ENCODE results near the gene TSBP1. TPM values are rescaled to one million over a fixed set of nuclear protein-coding genes. Genes with fewer than 3 reads are reported as not detected.

TSBP1 gene
- total and polyA plus RNA-seq, 9 of the 15 experiments (the other 6 are each of a cell fraction or from before 2014, with no cell fraction given), result not detected

DNA sequence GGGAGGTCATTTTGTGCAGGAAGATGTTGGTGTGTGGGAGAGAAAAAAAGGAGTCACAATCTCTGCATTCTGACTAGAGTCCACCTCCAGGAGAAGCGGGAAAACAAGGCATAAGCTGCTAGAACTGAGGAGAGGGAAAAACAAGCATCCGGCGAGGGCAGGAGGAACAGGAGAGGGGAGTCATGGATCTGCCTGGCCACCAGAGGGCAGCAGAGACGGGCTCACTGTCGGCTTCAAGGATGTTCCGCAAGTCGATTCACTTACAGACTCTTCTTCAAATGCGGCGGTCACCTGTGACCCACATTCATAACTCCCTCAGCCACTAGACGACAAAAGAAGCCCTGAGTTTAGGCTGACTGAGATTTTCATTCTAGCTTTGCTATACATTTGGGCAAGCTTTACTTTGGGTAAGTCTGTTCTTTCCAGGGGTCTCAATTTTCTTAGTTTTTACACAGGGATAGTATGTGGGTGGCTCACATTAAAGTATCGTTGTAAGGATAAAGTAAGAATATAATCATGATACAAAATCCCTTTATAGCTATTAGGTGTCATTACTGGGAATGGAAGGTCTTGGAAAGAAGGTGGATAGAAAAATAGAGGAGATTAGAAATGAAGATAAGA is 41.8 kb upstream of the TSBP1 start:
- POLR2A ChIA-PET, result interaction anchor here (0.6 kb wide), 1 partner anchor 293 kb away, joined by 3 read pairs; no protein-coding TSS in a partner anchor
- no peak overlapping the region for H3K4me3 ChIP-seq
- H3K9me1 ChIP-seq (ENCODE audit: control insufficient read depth, insufficient read depth, low read length), result no peaks in the 10 kb centered on the region
- H3K36me3 ChIP-seq (ENCODE audit: control insufficient read depth, insufficient read depth, low read length), result no peaks in the 10 kb centered on the region
- H3K27ac ChIP-seq (ENCODE audit: extremely low read depth, low read depth, low read length), result no peak overlapping the region
- H3K4me1 ChIP-seq (replicated peaks in 1 of 2; ENCODE audit: control insufficient read depth in 2 of 2, insufficient read depth in 2 of 2, low read length in 2 of 2), result no peaks in the 10 kb centered on the region
- H3K4me2 ChIP-seq (ENCODE audit: insufficient read depth, low read length), result no peak overlapping the region
- CTCF ChIA-PET (ENCODE audit: low intra/inter-chr PET ratio), result interaction anchor here (0.5 to 5.5 kb wide), 14 partner anchors 19 to 1177 kb away, joined by 3 to 58 read pairs (median 4); no protein-coding TSS in a partner anchor
- no peaks in the 10 kb centered on the region for H3K9me3 ChIP-seq (replicated peaks; ENCODE audit: control insufficient read depth, insufficient read depth, low read depth, low read length)
- H2AFZ ChIP-seq (ENCODE audit: low read depth, low read length), result peak overlapping the region; percentile 3; the same call in 1 of the 2 replicates
- in situ Hi-C loops (cut with MboI) (loop anchor here (10.0 kb wide), 1 partner anchor 319 kb away; no protein-coding TSS in a partner anchor), intact Hi-C loops (cut with micrococcal nuclease) (loop anchor here (1.0 to 10.0 kb wide), 4 partner anchors 169 to 455 kb away; no protein-coding TSS in a partner anchor)
- peaks cover 2 to 16% of the 10 kb centered on the region in 2 experiments; a peak in 4 of 5 replicates for H3K27me3 ChIP-seq (ENCODE audit: control insufficient read depth in 2 of 2, insufficient read depth in 2 of 2, low read length in 2 of 2)
- FAIRE-seq (peak; percentile 93), ATAC-seq (peak; percentile 95), DNase-seq (ENCODE audit: extremely low read depth in 1 of 4, low spot score in 3 of 4) (peak; percentile 78 to 86 (median 82))
- no peak overlapping the region for H3K9ac ChIP-seq (ENCODE audit: insufficient read depth in 1 of 2, low read depth in 2 of 2, low read length in 2 of 2)
- no peaks in the 10 kb centered on the region for H3K79me2 ChIP-seq (ENCODE audit: control insufficient read depth, insufficient read depth, low read length)
- H4K20me1 ChIP-seq (replicated peaks; ENCODE audit: control insufficient read depth, insufficient read depth, low read length), result 0 out of 2 replicates have a peak, but pooled peaks cover 4% of the 10 kb centered on the region
- 1% methylated on average over 11 of the region's 11 CpGs for WGBS (ENCODE audit: insufficient coverage, low coverage, missing lambda C conversion rate)
- BruUV-seq (replicated peaks), result no TSS peak
- TF ChIP-seq ZKSCAN1 (IDR thresholded peaks at IDR 0.05; ENCODE audit: low read depth, low read length) (no peak), CC2D1A (IDR thresholded peaks at IDR 0.05) (peak; percentile 66; the same call in 1 of the 2 replicates), ETV1 (tag; conservative IDR thresholded peaks at IDR 0.05; ENCODE audit: low read depth) (no peak), POU5F1 (IDR thresholded peaks at IDR 0.05; ENCODE audit: borderline replicate concordance, low read depth, low read length, partially characterized antibody) (no peak), MAZ (CRISPR knock-in tag; conservative IDR thresholded peaks at IDR 0.05 in 1 of 2, IDR thresholded peaks at IDR 0.05 in 1 of 2) (peak in 1 of 2 experiments; percentile 40; a peak in 1 of 4 replicates)
- TF ChIP-seq, protein P1, sequence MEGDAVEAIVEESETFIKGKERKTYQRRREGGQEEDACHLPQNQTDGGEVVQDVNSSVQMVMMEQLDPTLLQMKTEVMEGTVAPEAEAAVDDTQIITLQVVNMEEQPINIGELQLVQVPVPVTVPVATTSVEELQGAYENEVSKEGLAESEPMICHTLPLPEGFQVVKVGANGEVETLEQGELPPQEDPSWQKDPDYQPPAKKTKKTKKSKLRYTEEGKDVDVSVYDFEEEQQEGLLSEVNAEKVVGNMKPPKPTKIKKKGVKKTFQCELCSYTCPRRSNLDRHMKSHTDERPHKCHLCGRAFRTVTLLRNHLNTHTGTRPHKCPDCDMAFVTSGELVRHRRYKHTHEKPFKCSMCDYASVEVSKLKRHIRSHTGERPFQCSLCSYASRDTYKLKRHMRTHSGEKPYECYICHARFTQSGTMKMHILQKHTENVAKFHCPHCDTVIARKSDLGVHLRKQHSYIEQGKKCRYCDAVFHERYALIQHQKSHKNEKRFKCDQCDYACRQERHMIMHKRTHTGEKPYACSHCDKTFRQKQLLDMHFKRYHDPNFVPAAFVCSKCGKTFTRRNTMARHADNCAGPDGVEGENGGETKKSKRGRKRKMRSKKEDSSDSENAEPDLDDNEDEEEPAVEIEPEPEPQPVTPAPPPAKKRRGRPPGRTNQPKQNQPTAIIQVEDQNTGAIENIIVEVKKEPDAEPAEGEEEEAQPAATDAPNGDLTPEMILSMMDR (IDR thresholded peaks at IDR 0.05 in 2 of 3, conservative IDR thresholded peaks at IDR 0.05 in 1 of 3; ENCODE audit: insufficient read depth in 2 of 3, low read depth in 1 of 3, low read length in 3 of 3), result peak; percentile 89 to 95 (median 94)
- TF ChIP-seq, protein P2, sequence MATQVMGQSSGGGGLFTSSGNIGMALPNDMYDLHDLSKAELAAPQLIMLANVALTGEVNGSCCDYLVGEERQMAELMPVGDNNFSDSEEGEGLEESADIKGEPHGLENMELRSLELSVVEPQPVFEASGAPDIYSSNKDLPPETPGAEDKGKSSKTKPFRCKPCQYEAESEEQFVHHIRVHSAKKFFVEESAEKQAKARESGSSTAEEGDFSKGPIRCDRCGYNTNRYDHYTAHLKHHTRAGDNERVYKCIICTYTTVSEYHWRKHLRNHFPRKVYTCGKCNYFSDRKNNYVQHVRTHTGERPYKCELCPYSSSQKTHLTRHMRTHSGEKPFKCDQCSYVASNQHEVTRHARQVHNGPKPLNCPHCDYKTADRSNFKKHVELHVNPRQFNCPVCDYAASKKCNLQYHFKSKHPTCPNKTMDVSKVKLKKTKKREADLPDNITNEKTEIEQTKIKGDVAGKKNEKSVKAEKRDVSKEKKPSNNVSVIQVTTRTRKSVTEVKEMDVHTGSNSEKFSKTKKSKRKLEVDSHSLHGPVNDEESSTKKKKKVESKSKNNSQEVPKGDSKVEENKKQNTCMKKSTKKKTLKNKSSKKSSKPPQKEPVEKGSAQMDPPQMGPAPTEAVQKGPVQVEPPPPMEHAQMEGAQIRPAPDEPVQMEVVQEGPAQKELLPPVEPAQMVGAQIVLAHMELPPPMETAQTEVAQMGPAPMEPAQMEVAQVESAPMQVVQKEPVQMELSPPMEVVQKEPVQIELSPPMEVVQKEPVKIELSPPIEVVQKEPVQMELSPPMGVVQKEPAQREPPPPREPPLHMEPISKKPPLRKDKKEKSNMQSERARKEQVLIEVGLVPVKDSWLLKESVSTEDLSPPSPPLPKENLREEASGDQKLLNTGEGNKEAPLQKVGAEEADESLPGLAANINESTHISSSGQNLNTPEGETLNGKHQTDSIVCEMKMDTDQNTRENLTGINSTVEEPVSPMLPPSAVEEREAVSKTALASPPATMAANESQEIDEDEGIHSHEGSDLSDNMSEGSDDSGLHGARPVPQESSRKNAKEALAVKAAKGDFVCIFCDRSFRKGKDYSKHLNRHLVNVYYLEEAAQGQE (IDR thresholded peaks at IDR 0.05; ENCODE audit: borderline replicate concordance), result peak; percentile 89
- TF ChIP-seq, protein P2 (CRISPR knock-in tag; IDR thresholded peaks at IDR 0.05; ENCODE audit: low read depth), result no peak
- TF ChIP-seq, protein P3, sequence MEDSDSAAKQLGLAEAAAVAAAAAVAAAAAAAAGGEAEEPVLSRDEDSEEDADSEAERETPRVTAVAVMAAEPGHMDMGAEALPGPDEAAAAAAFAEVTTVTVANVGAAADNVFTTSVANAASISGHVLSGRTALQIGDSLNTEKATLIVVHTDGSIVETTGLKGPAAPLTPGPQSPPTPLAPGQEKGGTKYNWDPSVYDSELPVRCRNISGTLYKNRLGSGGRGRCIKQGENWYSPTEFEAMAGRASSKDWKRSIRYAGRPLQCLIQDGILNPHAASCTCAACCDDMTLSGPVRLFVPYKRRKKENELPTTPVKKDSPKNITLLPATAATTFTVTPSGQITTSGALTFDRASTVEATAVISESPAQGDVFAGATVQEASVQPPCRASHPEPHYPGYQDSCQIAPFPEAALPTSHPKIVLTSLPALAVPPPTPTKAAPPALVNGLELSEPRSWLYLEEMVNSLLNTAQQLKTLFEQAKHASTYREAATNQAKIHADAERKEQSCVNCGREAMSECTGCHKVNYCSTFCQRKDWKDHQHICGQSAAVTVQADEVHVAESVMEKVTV (CRISPR knock-in tag; IDR thresholded peaks at IDR 0.05), result peak; percentile 70

All from K562 (cell line).